Activated CD4-positive, alpha-beta T cell treated with anti-CD3 and anti-CD28 coated beads, Interleukin-2, amount 10 ng/mL, durations not matched to agents 24 days and 14 days (primary cell): ENCODE measurements around the gene IGF2BP1. TPM values are rescaled to one million over a fixed set of nuclear protein-coding genes. Genes with fewer than 3 reads are reported as not detected.
"Not testable (repeated sequence)": the region's sequence is repeated elsewhere in the genome, so short reads cannot be mapped to it uniquely, and the experiment has no call there.

Source experiments
- DNase-seq: peaks from one replicate; pipeline ENCODE4 v3.0.0; 2022
- H3K27ac Mint-ChIP-seq: one replicate; pipeline ENCODE4 v1.8.0; 2022; ENCODE audit warnings: mild to moderate bottlenecking, mixed read lengths
- H3K27me3 Mint-ChIP-seq: one replicate; pipeline ENCODE4 v1.8.0; 2022; ENCODE audit warnings: mixed read lengths
- H3K36me3 Mint-ChIP-seq: one replicate; pipeline ENCODE4 v1.8.0; 2022; ENCODE audit warnings: low read depth, mild to moderate bottlenecking, mixed read lengths
- H3K4me1 Mint-ChIP-seq: one replicate; pipeline ENCODE4 v1.8.0; 2021; ENCODE audit warnings: mixed read lengths
- H3K4me3 Mint-ChIP-seq: one replicate; pipeline ENCODE4 v1.8.0; 2022; ENCODE audit warnings: mild to moderate bottlenecking, moderate library complexity, mixed read lengths
- H3K9me3 Mint-ChIP-seq: one replicate; pipeline ENCODE4 v1.8.0; 2021; ENCODE audit warnings: mixed read lengths
- intact Hi-C: fragments of 100-400 bp; cut with micrococcal nuclease; formaldehyde crosslinking; loops from one replicate; pipeline ENCODE4 v1.15.1; 2023
- total RNA-seq: library from RNA; stranded (reverse); gene quantifications from 2 replicates; pipeline ENCODE4 v1.2.3, GENCODE V29; 2022

Gene IGF2BP1
- total RNA-seq, 1 donor from 2014 or later, result not detected

DNA sequence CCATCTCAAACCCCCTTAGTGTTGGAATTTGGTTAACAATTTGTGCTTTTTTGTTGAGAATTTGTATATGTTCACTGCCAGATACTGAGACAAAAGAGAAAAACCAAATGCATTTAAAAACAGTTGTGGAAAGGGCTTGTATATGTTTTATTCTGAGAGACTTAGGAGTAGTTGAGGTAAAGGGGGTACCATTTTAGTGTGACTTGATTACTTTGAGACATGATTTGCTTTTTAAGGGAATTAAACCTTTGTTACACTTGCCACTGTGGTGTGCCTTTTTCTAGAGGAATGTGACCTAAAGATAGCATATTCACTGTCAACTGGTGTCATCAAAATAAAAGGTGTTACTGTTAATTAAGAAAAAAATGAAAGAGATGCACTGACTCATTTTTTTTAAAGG, 4.5 kb downstream of the IGF2BP1 start:
- Mint-ChIP-seq H3K4me3 (no peak overlapping the region), H3K27me3 (peaks cover 92% of the 10 kb centered on the region), H3K9me3 (no peaks in the 10 kb centered on the region), H3K27ac (no peak overlapping the region), H3K4me1 (peaks cover 10% of the 10 kb centered on the region), H3K36me3 (no peaks in the 10 kb centered on the region)
- intact Hi-C loops, result no loop called here
- no peak for DNase-seq

DNA sequence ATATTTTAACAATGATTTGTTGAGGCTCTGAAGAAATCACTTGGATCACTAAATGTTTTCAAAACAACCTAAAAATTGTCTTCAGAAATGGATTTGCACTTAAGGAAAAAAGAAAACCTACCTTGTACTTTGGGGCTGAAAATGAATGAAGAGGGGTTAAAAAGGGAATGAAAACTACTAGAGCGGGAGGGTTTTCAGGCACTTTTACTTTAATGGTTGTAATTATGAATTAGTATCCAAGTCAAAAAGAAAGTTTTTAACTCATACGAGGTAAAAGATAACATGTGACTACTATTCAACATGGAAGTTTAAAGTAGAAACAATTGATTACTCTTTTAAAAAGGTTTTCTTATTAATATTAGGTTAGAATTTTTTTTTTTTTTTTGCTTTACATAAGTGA, 5.1 kb downstream of the IGF2BP1 start:
- intact Hi-C loops, result no loop called here
- DNase-seq, result no peak
- H3K36me3 Mint-ChIP-seq, result no peaks in the 10 kb centered on the region
- peaks cover 7% of the 10 kb centered on the region for H3K4me1 Mint-ChIP-seq
- H3K27me3 Mint-ChIP-seq, result peaks cover 93% of the 10 kb centered on the region
- H3K27ac Mint-ChIP-seq, result no peak overlapping the region
- no peak overlapping the region for H3K4me3 Mint-ChIP-seq
- no peaks in the 10 kb centered on the region for H3K9me3 Mint-ChIP-seq

DNA sequence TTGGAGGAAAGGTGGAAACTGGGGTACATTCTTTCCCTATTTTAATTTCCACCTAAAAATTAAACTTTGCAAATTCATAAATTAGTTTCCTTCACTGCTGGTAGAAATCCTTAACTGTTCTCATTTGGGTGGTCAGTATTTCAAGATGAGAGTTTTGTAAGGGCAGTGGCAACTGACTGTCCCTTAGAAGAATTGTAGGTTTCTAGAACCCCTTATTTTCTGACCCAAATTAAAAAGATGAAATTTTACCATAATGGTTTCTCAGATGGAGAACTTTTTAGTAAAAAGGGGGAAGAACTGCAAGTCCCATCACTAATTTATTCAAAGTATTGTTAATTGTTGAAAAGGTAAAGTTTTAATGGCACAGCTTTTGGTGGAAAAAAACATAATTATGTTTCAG, 5.6 kb downstream of the IGF2BP1 start:
- intact Hi-C loops, result no loop called here
- Mint-ChIP-seq H3K4me3 (no peak overlapping the region), H3K4me1 (peaks cover 8% of the 10 kb centered on the region), H3K27ac (no peak overlapping the region), H3K27me3 (peaks cover 93% of the 10 kb centered on the region), H3K36me3 (no peaks in the 10 kb centered on the region), H3K9me3 (no peaks in the 10 kb centered on the region)
- no peak for DNase-seq

DNA sequence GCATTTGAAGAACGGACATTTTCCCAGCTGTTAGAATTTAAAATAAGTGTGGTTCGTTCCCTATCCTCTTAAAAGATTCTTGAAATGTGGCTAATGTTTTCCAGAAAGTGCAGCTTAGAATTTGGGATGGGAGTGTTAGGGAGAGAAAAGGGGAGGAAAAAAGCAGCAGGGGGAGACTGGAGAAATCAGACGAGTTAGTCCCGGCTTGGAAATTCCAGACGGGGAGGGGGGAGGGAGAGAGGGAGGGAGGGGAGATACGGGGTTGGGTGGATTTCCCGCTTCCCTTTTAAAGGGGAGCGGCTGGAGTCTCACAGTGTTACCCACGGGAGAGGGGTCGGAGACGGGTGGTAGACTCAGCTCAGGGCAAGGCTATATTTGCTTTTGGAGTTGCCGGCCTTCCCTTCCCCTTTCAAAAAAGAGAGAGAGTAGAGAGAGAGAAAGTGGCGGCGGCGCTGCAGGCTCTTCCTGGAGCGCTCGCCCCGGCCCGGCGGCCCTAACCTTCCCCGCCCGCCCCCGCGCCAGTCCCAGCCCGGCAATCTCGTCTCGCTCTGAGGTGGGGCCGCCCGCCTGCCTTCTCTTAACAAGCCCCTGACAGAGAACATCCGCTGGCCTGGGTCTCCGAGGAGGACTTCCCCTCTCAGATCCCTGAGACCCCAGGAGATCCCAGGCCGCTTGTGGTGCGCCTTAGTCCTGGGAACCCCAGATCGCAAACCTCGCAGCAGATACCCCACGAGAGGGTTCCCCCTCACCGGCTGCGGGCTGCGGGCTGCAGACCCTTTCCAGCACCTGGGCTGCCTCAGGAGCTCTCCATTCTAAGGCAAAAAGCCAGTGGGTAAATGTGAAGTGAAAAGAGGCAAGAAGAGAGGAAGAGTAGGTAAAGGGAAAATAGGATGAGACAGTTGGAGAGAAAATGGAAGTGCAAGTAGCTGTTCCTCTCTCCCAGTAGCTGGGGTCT, 6.6 kb downstream of the IGF2BP1 start:
- DNase-seq, result no peak
- peaks cover 92% of the 10 kb centered on the region for H3K27me3 Mint-ChIP-seq
- H3K4me3 Mint-ChIP-seq, result no peak overlapping the region
- H3K9me3 Mint-ChIP-seq, result no peaks in the 10 kb centered on the region
- no peaks in the 10 kb centered on the region for H3K36me3 Mint-ChIP-seq
- H3K27ac Mint-ChIP-seq, result no peak overlapping the region
- H3K4me1 Mint-ChIP-seq, result peaks cover 2% of the 10 kb centered on the region
- intact Hi-C loops, result no loop called here

DNA sequence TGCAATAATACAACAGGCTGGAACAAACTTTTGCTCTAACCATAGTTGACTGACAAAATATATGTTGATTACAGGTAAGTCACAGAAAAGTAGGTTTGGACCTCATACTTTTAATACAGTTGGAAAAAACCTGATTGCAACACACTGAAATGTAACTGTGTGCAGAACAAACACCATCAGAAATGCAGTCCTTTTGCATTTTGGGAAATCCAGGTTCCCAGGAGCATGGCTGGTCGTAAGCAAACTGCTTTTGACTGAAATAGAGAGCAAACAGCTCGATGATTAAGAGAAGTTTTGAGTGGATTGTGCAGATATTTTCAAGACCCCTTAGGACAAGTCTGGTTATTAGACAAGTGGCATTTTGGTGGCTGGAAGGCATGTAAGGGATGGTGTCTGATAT, 8.0 kb downstream of the IGF2BP1 start:
- Mint-ChIP-seq H3K4me1 (peaks cover 2% of the 10 kb centered on the region), H3K27ac (no peak overlapping the region), H3K9me3 (no peaks in the 10 kb centered on the region), H3K36me3 (no peaks in the 10 kb centered on the region), H3K27me3 (peaks cover 80% of the 10 kb centered on the region), H3K4me3 (no peak overlapping the region)
- intact Hi-C loops, result no loop called here
- no peak for DNase-seq

DNA sequence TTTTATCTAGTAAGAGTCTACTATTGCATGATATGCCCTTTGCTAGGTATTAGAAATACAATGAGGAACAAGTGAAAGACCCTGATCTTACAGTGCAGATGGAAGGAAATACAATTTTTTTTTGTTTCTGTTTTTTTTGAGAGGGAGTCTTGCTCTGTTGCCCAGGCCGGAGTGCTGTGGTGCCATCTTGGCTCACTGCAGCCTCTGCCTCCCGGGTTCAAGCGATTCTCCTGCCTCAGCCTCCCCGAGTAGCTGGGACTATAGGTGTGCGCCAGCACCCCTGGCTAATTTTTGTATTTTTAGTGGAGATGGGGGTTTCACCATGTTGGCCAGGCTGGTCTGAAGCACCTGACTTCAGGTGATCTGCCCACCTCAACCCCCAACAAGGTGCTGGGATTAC, 11.7 kb downstream of the IGF2BP1 start:
- H3K36me3 Mint-ChIP-seq, H3K4me3 Mint-ChIP-seq, H3K9me3 Mint-ChIP-seq, H3K4me1 Mint-ChIP-seq, DNase-seq, intact Hi-C loops, H3K27ac Mint-ChIP-seq: not testable (repeated sequence)
- peaks cover 71% of the 10 kb centered on the region for H3K27me3 Mint-ChIP-seq

DNA sequence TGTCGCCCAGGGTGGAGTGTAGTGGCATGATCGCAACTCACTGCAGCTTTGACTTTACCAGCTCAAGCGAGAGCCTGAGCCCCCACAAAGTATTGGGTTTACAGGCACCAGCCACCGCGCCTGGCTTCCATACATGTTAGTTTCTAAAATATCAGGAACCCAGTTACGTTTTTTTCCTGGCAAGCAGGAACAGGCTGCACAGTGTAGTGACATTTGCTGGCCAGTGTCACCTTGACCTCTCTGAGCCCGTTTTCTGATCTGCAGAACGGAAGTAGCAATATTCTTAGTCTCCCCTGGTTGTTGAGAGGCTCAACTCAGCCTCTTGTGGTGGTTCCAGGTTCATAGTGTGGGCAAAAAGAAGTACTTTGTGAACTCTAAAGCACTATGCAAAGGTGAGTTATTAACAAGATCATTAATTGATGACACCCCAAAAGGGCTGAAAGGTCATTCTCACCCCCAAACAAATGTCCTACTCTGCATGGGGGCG, 15.6 kb downstream of the IGF2BP1 start:
- H3K36me3 Mint-ChIP-seq, result no peaks in the 10 kb centered on the region
- no peak overlapping the region for H3K27ac Mint-ChIP-seq
- no peak for DNase-seq
- intact Hi-C loops, result no loop called here
- no peaks in the 10 kb centered on the region for H3K4me1 Mint-ChIP-seq
- no peak overlapping the region for H3K4me3 Mint-ChIP-seq
- peaks cover 57% of the 10 kb centered on the region for H3K27me3 Mint-ChIP-seq
- no peaks in the 10 kb centered on the region for H3K9me3 Mint-ChIP-seq

DNA sequence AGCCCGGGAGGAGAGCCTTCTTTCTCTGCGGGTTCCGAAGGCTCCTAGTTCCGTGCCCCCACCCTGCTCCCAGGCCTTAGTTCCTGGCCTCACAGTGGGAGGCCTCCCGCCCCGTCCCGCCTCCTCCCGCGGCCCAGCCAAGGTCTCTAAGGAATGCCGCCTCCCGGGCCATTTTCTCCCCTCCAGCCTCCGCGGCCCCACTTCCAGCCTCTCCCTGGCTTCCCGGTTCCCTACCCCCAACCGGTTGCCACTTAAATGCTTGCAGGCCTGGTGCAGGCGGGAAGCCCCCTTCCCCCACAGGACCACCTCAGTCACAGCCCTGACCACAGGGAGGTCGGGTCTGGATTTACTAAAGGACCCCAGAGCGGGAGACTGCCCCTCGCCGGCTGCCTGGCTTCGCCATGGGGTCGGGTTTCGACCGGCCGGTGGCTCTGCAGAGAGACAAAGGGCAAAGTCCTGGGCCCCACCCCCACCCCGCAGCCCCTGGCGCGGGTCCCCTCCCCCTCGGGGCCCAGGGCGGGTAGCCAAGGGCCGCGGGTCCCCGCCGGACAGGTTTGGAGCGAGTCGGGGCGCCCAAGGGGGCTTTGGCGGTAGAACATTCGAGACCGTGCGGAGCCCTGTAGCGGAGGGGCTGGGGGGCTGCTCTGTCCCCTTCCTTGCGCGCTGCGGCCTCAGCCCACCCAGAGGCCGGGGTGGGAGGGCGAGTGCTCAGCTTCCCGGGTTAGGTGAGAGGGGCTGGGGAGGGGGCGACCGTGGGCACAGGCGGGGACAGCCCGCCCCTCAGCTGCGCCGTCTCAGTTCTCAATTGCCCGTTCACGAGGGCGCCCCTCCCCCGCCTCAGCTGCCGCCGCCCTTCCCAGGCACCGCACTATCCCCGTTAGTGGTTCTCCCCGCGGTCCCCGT, 16.4 kb downstream of the IGF2BP1 start:
- Mint-ChIP-seq H3K27ac (no peak overlapping the region), H3K4me1 (no peaks in the 10 kb centered on the region), H3K36me3 (no peaks in the 10 kb centered on the region), H3K9me3 (no peaks in the 10 kb centered on the region), H3K27me3 (peaks cover 55% of the 10 kb centered on the region), H3K4me3 (no peak overlapping the region)
- no peak for DNase-seq
- intact Hi-C loops, result no loop called here

DNA sequence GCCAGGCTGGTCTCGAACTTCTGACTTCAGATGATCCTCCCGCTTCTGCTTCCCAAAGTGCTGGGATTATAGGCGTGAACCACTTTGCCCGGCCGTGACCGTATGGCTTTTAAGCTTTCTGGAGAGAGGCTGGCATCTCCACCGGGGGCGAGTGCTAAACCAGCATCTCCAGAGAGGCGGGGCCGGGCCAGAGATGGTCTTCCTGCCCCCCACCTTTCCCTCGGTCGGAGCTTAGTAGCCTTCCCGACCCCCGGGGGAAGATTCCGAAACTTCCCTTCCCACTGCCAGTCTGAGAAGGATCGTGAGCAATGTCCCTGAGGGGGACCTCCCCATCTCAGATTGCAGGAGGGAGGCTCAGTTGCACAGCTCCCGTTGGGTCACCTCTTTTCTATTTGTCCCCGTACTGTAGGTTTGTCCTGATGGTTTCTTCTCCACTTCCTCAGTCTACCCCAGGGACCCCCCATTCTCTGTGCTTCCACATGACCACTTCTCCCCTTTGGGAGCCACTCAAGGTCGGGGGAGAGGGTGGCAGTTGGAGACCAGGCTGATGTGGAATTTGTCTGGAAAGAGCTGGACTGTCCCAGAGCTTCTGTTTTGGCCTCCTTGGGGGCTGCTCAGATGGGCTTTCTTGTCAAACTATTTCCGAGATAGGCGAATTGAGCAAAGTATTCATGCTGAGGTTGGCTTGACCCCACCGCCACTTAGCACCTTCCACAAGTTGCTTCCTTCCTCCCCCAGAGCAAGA, 18.2 kb downstream of the IGF2BP1 start:
- Mint-ChIP-seq H3K9me3 (no peaks in the 10 kb centered on the region), H3K27me3 (peaks cover 51% of the 10 kb centered on the region), H3K4me1 (no peaks in the 10 kb centered on the region), H3K27ac (no peak overlapping the region), H3K36me3 (no peaks in the 10 kb centered on the region), H3K4me3 (no peak overlapping the region)
- DNase-seq, result no peak
- intact Hi-C loops, result no loop called here

DNA sequence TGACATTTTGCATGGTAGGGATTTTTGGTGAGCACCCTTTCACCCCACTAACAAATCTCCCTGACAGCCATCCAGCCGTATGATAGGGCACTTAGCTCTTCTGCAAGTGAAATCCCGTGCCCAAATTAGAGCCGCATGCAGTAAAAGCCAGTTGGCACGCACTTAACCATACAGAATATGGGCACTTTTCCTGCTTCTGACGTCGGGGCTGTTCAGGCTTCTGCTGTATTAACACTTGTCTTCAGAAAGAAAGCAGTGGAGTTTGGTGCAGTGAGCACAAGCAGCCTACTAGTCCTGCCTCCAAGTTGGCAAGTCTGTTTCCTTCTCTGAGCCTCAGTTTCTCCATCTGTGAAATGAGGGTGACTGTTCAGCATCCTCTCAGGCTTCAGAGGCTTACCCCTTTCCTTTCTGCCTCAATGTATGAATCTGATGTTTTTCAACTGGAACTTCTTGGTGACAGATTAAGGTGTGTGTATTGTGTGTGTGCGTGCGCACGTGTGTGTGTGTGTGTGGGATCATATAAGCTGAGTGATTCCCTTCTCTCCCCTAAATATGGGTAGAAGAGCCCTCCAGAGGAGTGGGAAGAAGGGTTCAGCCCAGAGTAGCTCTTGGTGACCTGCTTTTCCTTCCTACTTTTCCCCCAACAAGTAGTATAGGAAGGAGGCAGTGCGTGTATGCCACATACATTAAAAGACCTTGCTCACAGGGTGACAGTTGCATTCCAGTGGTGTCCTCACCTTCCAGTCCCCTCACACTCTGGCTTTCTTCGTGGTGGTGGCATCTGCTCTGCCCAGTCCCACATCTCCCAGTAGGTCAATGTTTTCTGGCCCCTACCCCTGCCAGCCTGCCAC, 19.0 kb downstream of the IGF2BP1 start:
- H3K27me3 Mint-ChIP-seq, result peaks cover 49% of the 10 kb centered on the region
- no peaks in the 10 kb centered on the region for H3K9me3 Mint-ChIP-seq
- no peak overlapping the region for H3K27ac Mint-ChIP-seq
- H3K4me3 Mint-ChIP-seq, result no peak overlapping the region
- intact Hi-C loops, result no loop called here
- no peak for DNase-seq
- H3K4me1 Mint-ChIP-seq, result no peaks in the 10 kb centered on the region
- no peaks in the 10 kb centered on the region for H3K36me3 Mint-ChIP-seq

DNA sequence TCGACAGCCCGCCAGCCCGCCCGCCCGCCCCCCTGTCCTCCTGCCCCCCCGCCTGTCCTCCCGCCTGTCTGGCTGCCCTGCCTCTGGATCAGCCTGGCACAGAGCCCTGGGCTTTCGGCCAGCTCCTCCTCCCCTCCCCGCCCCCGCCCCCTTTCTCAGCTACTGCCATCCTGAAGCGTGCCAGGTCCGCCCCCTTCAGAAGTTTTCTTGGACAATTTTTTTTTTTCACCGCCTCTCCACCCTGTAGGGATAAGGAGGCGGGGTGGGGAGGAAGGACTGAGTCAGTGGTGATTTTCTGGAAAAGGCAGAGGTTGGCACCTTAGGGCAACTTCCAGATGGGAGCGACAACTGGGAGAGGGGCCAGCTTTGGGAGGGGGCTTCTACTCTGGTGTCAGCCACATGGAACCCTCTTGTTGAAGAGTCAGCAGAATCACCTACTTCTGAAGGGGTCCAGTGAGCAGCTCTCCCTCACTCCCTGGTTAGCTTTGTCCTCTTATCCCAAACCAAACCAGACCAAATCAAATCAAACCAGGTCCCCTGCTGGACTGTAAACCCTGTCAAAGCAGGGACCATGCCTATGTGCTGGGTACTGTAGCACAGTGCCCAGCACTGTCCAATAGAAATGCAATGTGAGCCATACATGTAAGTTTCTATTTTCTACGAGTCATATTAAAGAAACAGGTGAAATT, 19.7 kb downstream of the IGF2BP1 start:
- intact Hi-C loops, result no loop called here
- no peaks in the 10 kb centered on the region for H3K36me3 Mint-ChIP-seq
- no peaks in the 10 kb centered on the region for H3K4me1 Mint-ChIP-seq
- H3K27me3 Mint-ChIP-seq, result peaks cover 43% of the 10 kb centered on the region
- H3K27ac Mint-ChIP-seq, result no peak overlapping the region
- no peaks in the 10 kb centered on the region for H3K9me3 Mint-ChIP-seq
- no peak for DNase-seq
- H3K4me3 Mint-ChIP-seq, result no peak overlapping the region

DNA sequence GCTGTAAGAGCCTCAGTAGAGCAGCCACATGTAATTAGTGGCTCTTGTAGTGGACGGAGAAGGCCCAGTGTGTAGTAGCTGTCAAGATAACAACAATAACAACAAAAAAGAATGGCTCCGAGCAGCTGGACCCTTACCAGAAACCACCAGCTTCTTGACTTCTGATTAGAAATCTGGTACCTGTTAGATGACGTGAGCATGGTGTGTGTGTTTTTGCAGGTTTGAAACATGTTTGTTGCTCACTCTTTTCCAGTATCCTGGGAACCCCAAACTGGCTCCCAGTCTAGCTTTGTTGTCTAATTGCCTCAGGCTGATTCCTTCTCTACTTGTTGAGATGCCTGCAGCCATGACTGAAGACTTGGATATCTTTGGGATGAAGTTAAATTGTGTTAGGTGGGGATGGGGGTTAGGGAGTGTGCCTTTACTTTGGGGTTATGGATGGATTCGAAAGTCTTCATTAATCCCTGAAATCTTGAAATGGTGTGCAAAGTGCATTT, 21.0 kb downstream of the IGF2BP1 start:
- H3K36me3 Mint-ChIP-seq, result no peaks in the 10 kb centered on the region
- no peak for DNase-seq
- intact Hi-C loops, result no loop called here
- H3K27me3 Mint-ChIP-seq, result peaks cover 32% of the 10 kb centered on the region
- H3K9me3 Mint-ChIP-seq, result no peaks in the 10 kb centered on the region
- no peak overlapping the region for H3K27ac Mint-ChIP-seq
- no peak overlapping the region for H3K4me3 Mint-ChIP-seq
- no peaks in the 10 kb centered on the region for H3K4me1 Mint-ChIP-seq
